Urinary bladder (tissue), 4 donors: ENCODE measurements around the gene PIAS2. TPM values are rescaled to one million over a fixed set of nuclear protein-coding genes. Genes with fewer than 3 reads are reported as not detected.
"Not testable (repeated sequence)": the region's sequence is repeated elsewhere in the genome, so short reads cannot be mapped to it uniquely, and the experiment has no call there.

Source experiments
- DNase-seq: peaks from one replicate; pipeline ENCODE4 v3.0.0-alpha.2; 2015; ENCODE audit errors: extremely low spot score
- H3K27ac ChIP-seq: one replicate; pipeline ENCODE4 v1.5.1; 2013; ENCODE audit warnings: low read depth, mild to moderate bottlenecking, moderate library complexity
- H3K36me3 ChIP-seq: one replicate; pipeline ENCODE4 v1.6.1; 2013; ENCODE audit warnings: mild to moderate bottlenecking, moderate library complexity; ENCODE audit not compliant: insufficient read depth
- H3K4me1 ChIP-seq: one replicate; pipeline ENCODE4 v1.6.1; 2013; ENCODE audit warnings: mild to moderate bottlenecking, moderate library complexity; ENCODE audit not compliant: insufficient read depth
- H3K4me3 ChIP-seq: one replicate; pipeline ENCODE4 v1.5.1; 2013; ENCODE audit warnings: low read depth, low read length
- WGBS: extraction: QIAGEN DNeasy Blood & Tissue Kit; methylation state at CpG from one replicate; pipeline ENCODE4 v1.1.7; 2013; 5-methylcytosine and 5-hydroxymethylcytosine counted together
- polyA plus RNA-seq: library from polyadenylated mRNA; stranded (reverse); fragments of 200-250 nt; gene quantifications from one replicate; pipeline ENCODE4 v1.2.3, GENCODE V29; 2013
- total RNA-seq: library from RNA; depleted of rRNA; stranded (reverse); fragments of >200 nt; gene quantifications from one replicate; pipeline ENCODE4 v1.2.3, GENCODE V29; 2014
- donor health status: healthy with polysubstance abuse.
- donor health status: healthy.

The PIAS2 gene
- total and polyA plus RNA-seq, 2 donors: 9.6 to 75.4 TPM

- WGBS: 94% methylated on average over 2 of the region's 2 CpGs
Observed at GRCh38 chr18:46832849-46833248, 84.5 kb downstream of the PIAS2 start.

GRCh38 chr18:46832422-46832821 lies 84.9 kb downstream of the PIAS2 start:
- DNase-seq, H3K27ac ChIP-seq, H3K4me1 ChIP-seq, H3K36me3 ChIP-seq, H3K4me3 ChIP-seq: not testable (repeated sequence)
- WGBS: 97% methylated on average over 5 of the region's 5 CpGs

More at GRCh38 chr18:46832849-46833248, 84.5 kb downstream of the PIAS2 start:
- no peaks in the 10 kb centered on the region for H3K4me1 ChIP-seq
- no peak overlapping the region for H3K4me3 ChIP-seq
- H3K36me3 ChIP-seq: peaks cover 2% of the 10 kb centered on the region
- no peak for DNase-seq
- H3K27ac ChIP-seq: no peak overlapping the region

- Histone ChIP-seq H3K36me3 (peaks cover 2% of the 10 kb centered on the region), H3K27ac (no peak overlapping the region), H3K4me1 (no peaks in the 10 kb centered on the region), H3K4me3 (no peak overlapping the region)
- no peak for DNase-seq
Observed at GRCh38 chr18:46831434-46831833, 85.9 kb downstream of the PIAS2 start.

- H3K27ac ChIP-seq: no peak overlapping the region
- no peaks in the 10 kb centered on the region for H3K4me1 ChIP-seq
- H3K4me3 ChIP-seq: no peak overlapping the region
- DNase-seq: no peak
- H3K36me3 ChIP-seq: no peaks in the 10 kb centered on the region
Observed at GRCh38 chr18:46830633-46831032, 86.7 kb downstream of the PIAS2 start.

GRCh38 chr18:46829947-46830346 lies 87.4 kb downstream of the PIAS2 start:
- Histone ChIP-seq H3K27ac (no peak overlapping the region), H3K4me1 (no peaks in the 10 kb centered on the region), H3K4me3 (no peak overlapping the region), H3K36me3 (no peaks in the 10 kb centered on the region)
- DNase-seq: no peak
- WGBS: 90% methylated on average over 1 of the region's 1 CpG

- no peak for DNase-seq
- Histone ChIP-seq H3K36me3 (no peaks in the 10 kb centered on the region), H3K27ac (no peak overlapping the region), H3K4me3 (no peak overlapping the region), H3K4me1 (no peaks in the 10 kb centered on the region)
- 72% methylated on average over 4 of the region's 4 CpGs for WGBS
Observed at GRCh38 chr18:46829531-46829930, 87.8 kb downstream of the PIAS2 start.

- Histone ChIP-seq H3K27ac (no peak overlapping the region), H3K4me1 (no peaks in the 10 kb centered on the region), H3K36me3 (no peaks in the 10 kb centered on the region), H3K4me3 (no peak overlapping the region)
- DNase-seq: no peak
- 78% methylated on average over 3 of the region's 3 CpGs for WGBS
Observed at GRCh38 chr18:46821856-46822711, 95.2 kb downstream of the PIAS2 start.

- Histone ChIP-seq H3K36me3 (no peaks in the 10 kb centered on the region), H3K4me3 (no peak overlapping the region), H3K27ac (no peak overlapping the region), H3K4me1 (no peaks in the 10 kb centered on the region)
- no peak for DNase-seq
- 91% methylated on average over 6 of the region's 6 CpGs for WGBS
Observed at GRCh38 chr18:46820863-46821262, 96.4 kb downstream of the PIAS2 start.

- DNase-seq: no peak
- Histone ChIP-seq H3K36me3 (peaks cover 1% of the 10 kb centered on the region), H3K4me1 (no peaks in the 10 kb centered on the region), H3K4me3 (no peak overlapping the region), H3K27ac (no peak overlapping the region)
- 93% methylated on average over 6 of the region's 6 CpGs for WGBS
Observed at GRCh38 chr18:46815661-46816060, 101.6 kb downstream of the PIAS2 start.

GRCh38 chr18:46814399-46814798 lies 102.9 kb downstream of the PIAS2 start:
- Histone ChIP-seq H3K4me1 (no peaks in the 10 kb centered on the region), H3K27ac (no peak overlapping the region), H3K36me3 (peaks cover 1% of the 10 kb centered on the region), H3K4me3 (no peak overlapping the region)
- 80% methylated on average over 4 of the region's 4 CpGs for WGBS
- DNase-seq: no peak

GRCh38 chr18:46812311-46812710 lies 105.0 kb downstream of the PIAS2 start:
- DNase-seq: no peak
- 87% methylated on average over 2 of the region's 2 CpGs for WGBS
- no peak overlapping the region for H3K4me3 ChIP-seq
- peaks cover 1% of the 10 kb centered on the region for H3K36me3 ChIP-seq
- no peak overlapping the region for H3K27ac ChIP-seq
- H3K4me1 ChIP-seq: no peaks in the 10 kb centered on the region

GRCh38 chr18:46810481-46811000 lies 106.8 kb downstream of the PIAS2 start:
- H3K36me3 ChIP-seq: no peaks in the 10 kb centered on the region
- H3K4me1 ChIP-seq: no peaks in the 10 kb centered on the region
- no peak for DNase-seq
- H3K4me3 ChIP-seq: no peak overlapping the region
- H3K27ac ChIP-seq: no peak overlapping the region
- 81% methylated on average over 2 of the region's 2 CpGs for WGBS

GRCh38 chr18:46809145-46809544 lies 108.2 kb downstream of the PIAS2 start:
- Histone ChIP-seq H3K36me3 (no peaks in the 10 kb centered on the region), H3K4me1 (no peaks in the 10 kb centered on the region), H3K27ac (no peak overlapping the region), H3K4me3 (no peak overlapping the region)
- 98% methylated on average over 5 of the region's 5 CpGs for WGBS
- no peak for DNase-seq

- not testable (repeated sequence) for H3K4me1 ChIP-seq, DNase-seq, H3K36me3 ChIP-seq, H3K27ac ChIP-seq, H3K4me3 ChIP-seq
- 97% methylated on average over 6 of the region's 6 CpGs for WGBS
Observed at GRCh38 chr18:46795945-46796344, 121.4 kb downstream of the PIAS2 start.
